HL-60 (cell line): ENCODE data around the gene DVL3.

Experiments used
- POLR2AphosphoS5 ChIP-seq: IDR thresholded peaks from 2 replicates; pipeline ENCODE4 v1.6.1; 2012; ENCODE audit warnings: low read depth
- REST ChIP-seq: IDR thresholded peaks from 2 replicates; pipeline ENCODE4 v1.6.1; 2012; ENCODE audit warnings: low read depth; ENCODE audit not compliant: insufficient replicate concordance
- SPI1 ChIP-seq: IDR thresholded peaks from 2 replicates; pipeline ENCODE4 v1.6.1; 2012; ENCODE audit warnings: low read depth, mild to moderate bottlenecking, borderline replicate concordance
- TF ChIP-seq, protein P1 (sequence below): IDR thresholded peaks from one replicate; pipeline ENCODE4 v1.5.1; 2011; ENCODE audit warnings: low read length, control low read depth, inconsistent platforms; ENCODE audit not compliant: insufficient read depth

DNA sequence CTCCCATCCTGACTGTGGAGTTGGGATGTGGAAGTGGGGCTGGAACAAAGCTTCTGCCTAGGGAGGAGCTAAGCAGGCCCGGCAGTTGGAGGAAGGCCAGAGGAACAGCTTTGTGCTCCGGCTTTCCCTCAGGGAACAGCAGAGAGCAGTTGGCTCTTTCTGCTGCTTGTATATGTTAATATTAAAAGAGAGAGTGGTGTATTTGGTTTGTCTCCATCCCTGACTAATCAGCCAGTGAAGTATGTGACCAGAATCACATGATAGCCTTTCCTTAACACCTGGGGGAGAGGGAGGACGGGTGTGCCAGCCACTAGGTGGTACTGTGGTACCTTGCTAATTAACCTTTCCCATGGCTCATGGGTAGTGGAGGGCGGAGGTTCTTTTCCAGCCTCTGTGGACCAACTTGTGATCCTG lies 10.1 kb upstream of the DVL3 start:
- TF ChIP-seq, protein P1, sequence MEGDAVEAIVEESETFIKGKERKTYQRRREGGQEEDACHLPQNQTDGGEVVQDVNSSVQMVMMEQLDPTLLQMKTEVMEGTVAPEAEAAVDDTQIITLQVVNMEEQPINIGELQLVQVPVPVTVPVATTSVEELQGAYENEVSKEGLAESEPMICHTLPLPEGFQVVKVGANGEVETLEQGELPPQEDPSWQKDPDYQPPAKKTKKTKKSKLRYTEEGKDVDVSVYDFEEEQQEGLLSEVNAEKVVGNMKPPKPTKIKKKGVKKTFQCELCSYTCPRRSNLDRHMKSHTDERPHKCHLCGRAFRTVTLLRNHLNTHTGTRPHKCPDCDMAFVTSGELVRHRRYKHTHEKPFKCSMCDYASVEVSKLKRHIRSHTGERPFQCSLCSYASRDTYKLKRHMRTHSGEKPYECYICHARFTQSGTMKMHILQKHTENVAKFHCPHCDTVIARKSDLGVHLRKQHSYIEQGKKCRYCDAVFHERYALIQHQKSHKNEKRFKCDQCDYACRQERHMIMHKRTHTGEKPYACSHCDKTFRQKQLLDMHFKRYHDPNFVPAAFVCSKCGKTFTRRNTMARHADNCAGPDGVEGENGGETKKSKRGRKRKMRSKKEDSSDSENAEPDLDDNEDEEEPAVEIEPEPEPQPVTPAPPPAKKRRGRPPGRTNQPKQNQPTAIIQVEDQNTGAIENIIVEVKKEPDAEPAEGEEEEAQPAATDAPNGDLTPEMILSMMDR, result peak; percentile 10
- TF ChIP-seq REST (no peak), POLR2AphosphoS5 (no peak), SPI1 (no peak)
